ENCODE results near the gene FSIP1.

Gene FSIP1

GRCh38 chr15:39663704-39664250 lies 118.9 kb downstream of the FSIP1 start:
- TF ChIP-seq CTCF (IDR thresholded peaks at IDR 0.05; ENCODE audit: control insufficient read depth, extremely low read depth, insufficient read depth) = no peak
- H3K4me3 ChIP-seq (ENCODE audit: low read depth, low read length) = no peak overlapping the region
- no peak for DNase-seq (ENCODE audit: low read depth)

DNA sequence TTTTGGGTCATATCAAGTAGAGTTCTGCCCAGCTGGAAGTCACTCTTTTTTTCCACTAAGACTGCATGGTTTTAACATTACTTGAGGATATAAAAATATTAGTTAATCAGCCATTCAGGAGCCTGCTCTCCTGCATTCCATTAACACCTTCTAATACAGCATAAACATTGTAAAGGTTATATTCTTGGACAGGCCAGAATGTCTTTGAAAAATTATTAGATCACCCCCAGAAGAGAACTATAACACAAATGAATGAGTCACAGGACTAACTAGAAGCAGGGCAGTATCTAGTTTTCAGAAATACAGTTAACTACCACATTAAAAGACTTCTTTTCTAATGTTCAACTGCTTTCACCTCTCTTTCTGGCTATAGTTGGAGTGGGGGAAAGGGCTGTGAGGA lies 120.9 kb downstream of the FSIP1 start:
- no peak overlapping the region for H3K4me3 ChIP-seq (ENCODE audit: low read depth, low read length)
- DNase-seq (ENCODE audit: low read depth) = no peak

DNA sequence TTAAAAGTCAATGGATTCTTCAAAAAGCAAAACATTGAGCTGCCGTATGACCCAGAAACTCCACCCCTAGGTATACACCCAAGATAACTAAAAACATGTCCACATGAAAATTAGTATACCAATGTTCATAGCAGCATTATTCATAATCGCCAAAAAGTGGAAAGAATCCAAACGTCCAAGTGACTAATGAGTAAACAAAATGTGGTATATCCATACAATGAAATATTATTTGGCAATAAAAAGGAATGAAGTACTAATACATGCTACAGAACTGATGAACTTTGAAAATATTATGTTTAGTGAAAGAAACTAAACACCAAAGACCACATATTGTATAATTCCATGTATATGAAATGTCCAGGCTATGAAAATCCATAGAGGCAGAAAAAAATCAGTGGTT lies 123.9 kb downstream of the FSIP1 start:
- DNase-seq (ENCODE audit: low read depth) = no peak
- H3K4me3 ChIP-seq (ENCODE audit: low read depth, low read length) = no peak overlapping the region
- no peak for TF ChIP-seq CTCF (IDR thresholded peaks at IDR 0.05; ENCODE audit: control insufficient read depth, extremely low read depth, insufficient read depth)

More for the DNA sequence above, 120.9 kb downstream of the FSIP1 start:
- TF ChIP-seq CTCF (IDR thresholded peaks at IDR 0.05; ENCODE audit: control insufficient read depth, extremely low read depth, insufficient read depth) = no peak

- no peak overlapping the region for H3K4me3 ChIP-seq (ENCODE audit: low read depth, low read length)
- no peak for TF ChIP-seq CTCF (IDR thresholded peaks at IDR 0.05; ENCODE audit: control insufficient read depth, extremely low read depth, insufficient read depth)
- DNase-seq (ENCODE audit: low read depth) = no peak
Measured at GRCh38 chr15:39657668-39658067, 125.0 kb downstream of the FSIP1 start.

DNA sequence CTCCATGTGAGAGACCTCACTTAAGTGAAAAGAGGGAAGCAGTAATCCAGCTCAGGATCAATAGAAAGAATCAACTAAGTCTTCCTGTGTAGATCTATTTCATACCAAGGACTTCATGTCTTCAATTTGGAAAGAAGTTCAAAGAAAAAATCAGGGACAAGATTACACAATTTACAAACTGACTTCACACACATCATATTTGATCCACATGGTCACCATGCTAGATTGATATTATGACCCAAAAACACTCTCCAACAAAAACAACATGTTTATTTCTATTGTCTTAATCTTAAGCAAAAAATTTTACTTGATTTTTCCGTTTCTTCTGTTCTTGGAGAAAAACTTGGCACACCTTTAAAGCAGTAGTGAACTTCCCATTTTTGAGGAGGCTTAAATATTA lies 125.5 kb downstream of the FSIP1 start:
- H3K4me3 ChIP-seq (ENCODE audit: low read depth, low read length) = no peak overlapping the region
- TF ChIP-seq CTCF (IDR thresholded peaks at IDR 0.05; ENCODE audit: control insufficient read depth, extremely low read depth, insufficient read depth) = no peak
- no peak for DNase-seq (ENCODE audit: low read depth)

- no peak for TF ChIP-seq CTCF (IDR thresholded peaks at IDR 0.05; ENCODE audit: control insufficient read depth, extremely low read depth, insufficient read depth)
- H3K4me3 ChIP-seq (ENCODE audit: low read depth, low read length) = no peak overlapping the region
- no peak for DNase-seq (ENCODE audit: low read depth)
Measured at GRCh38 chr15:39654304-39654703, 128.3 kb downstream of the FSIP1 start.

- no peak overlapping the region for H3K4me3 ChIP-seq (ENCODE audit: low read depth, low read length)
- DNase-seq (ENCODE audit: low read depth) = no peak
- TF ChIP-seq CTCF (IDR thresholded peaks at IDR 0.05; ENCODE audit: control insufficient read depth, extremely low read depth, insufficient read depth) = no peak
Measured at GRCh38 chr15:39651881-39652280, 130.8 kb downstream of the FSIP1 start.

Measured in LNCaP clone FGC (cell line).